Neutrophil (primary cell): ENCODE measurements around the gene EGFR.

Experiments used
- H3K27ac ChIP-seq: fragments of 200-600 bp; sonication (generic); 2 replicates; pipeline ENCODE4 v1.5.1; 2016; ENCODE audit warnings: mild to moderate bottlenecking, moderate library complexity
- H3K27me3 ChIP-seq: fragments of 200-600 bp; sonication (generic); 2 replicates; pipeline ENCODE4 v1.6.0; 2016; ENCODE audit warnings: mild to moderate bottlenecking
- H3K36me3 ChIP-seq: fragments of 200-600 bp; sonication (generic); 2 replicates; pipeline ENCODE4 v1.5.1; 2017
- H3K4me1 ChIP-seq, 2 experiments: fragments of 200-600 bp in 1 of 2; sonication (generic) in 1 of 2; 1 replicate in 1 of 2; 2 replicates in 1 of 2; pipeline versions ENCODE4 v1.5.1 to v1.6.1; 2013 to 2016; ENCODE audit warnings: low read depth in 1 of 2, low read length in 1 of 2, mild to moderate bottlenecking in 1 of 2, moderate library complexity in 1 of 2; ENCODE audit not compliant: control insufficient read depth in 1 of 2, insufficient read depth in 1 of 2
- H3K4me3 ChIP-seq, 2 experiments: fragments of 200-600 bp in 1 of 2; sonication (generic) in 1 of 2; 1 replicate in 1 of 2; 2 replicates in 1 of 2; pipeline ENCODE4 v1.5.1; 2013 to 2016; ENCODE audit warnings: low read depth in 1 of 2, low read length in 1 of 2, mild to moderate bottlenecking in 1 of 2, moderate library complexity in 1 of 2
- H3K9me3 ChIP-seq: fragments of 200-600 bp; sonication (generic); 2 replicates; pipeline ENCODE4 v1.5.1; 2016
- CTCF ChIP-seq: fragments of 200-600 bp; sonication (generic); IDR thresholded peaks from 2 replicates; pipeline ENCODE4 v1.5.1; 2016; ENCODE audit warnings: antibody characterized with exemption

EGFR gene

DNA sequence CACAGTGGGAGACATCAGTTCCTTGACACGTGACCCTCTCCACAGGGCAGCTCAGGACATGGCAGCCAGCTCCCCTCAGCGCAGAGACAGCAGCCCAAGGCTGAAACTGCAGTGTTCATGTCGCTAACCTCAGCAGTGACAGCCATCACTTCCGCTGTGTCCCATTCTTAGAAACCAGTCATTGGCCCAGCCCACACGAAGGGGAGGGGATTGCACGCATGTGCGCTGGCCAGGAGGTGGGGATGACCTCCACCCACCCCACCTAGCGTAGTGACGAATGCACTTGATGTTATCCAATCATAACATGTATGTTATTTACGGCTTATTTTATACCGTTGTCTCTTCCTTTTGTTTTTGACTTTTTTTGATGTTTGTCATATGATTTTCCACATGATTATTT is 36.9 kb upstream of the EGFR start:
- no peak overlapping the region for H3K4me3 ChIP-seq
- no peaks in the 10 kb centered on the region for H3K27me3 ChIP-seq
- no peak overlapping the region for H3K27ac ChIP-seq
- no peak for TF ChIP-seq CTCF
- no peaks in the 10 kb centered on the region for H3K36me3 ChIP-seq
- no peaks in the 10 kb centered on the region for H3K4me1 ChIP-seq
- no peaks in the 10 kb centered on the region for H3K9me3 ChIP-seq

GRCh38 chr7:54985426-54986330 is 33.1 kb upstream of the EGFR start:
- H3K4me1 ChIP-seq: no peaks in the 10 kb centered on the region
- no peak overlapping the region for H3K27ac ChIP-seq
- no peak overlapping the region for H3K4me3 ChIP-seq
- H3K36me3 ChIP-seq: no peaks in the 10 kb centered on the region
- no peaks in the 10 kb centered on the region for H3K9me3 ChIP-seq
- H3K27me3 ChIP-seq: no peaks in the 10 kb centered on the region
- TF ChIP-seq CTCF: no peak

DNA sequence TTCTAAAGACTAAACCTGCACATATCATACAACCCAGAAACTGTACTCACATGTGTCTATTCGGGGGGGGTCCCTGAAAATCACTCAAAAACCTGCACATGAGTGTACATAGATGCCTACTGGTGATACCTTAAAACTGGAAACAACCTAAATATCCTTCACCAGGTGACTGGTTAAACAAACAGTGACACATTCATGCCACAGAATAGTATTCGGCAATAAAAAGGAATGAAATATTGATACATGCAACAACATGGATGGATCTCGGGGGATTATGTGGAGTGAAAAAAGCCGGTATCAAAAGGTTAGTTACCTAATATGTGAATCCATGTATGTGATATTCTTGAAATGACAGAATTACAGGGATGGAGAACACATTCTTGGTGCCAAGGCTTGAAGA is 32.1 kb upstream of the EGFR start:
- H3K4me3 ChIP-seq: no peak overlapping the region
- H3K9me3 ChIP-seq: no peaks in the 10 kb centered on the region
- no peak for TF ChIP-seq CTCF
- H3K36me3 ChIP-seq: no peaks in the 10 kb centered on the region
- H3K27me3 ChIP-seq: no peaks in the 10 kb centered on the region
- no peaks in the 10 kb centered on the region for H3K4me1 ChIP-seq
- H3K27ac ChIP-seq: no peak overlapping the region

DNA sequence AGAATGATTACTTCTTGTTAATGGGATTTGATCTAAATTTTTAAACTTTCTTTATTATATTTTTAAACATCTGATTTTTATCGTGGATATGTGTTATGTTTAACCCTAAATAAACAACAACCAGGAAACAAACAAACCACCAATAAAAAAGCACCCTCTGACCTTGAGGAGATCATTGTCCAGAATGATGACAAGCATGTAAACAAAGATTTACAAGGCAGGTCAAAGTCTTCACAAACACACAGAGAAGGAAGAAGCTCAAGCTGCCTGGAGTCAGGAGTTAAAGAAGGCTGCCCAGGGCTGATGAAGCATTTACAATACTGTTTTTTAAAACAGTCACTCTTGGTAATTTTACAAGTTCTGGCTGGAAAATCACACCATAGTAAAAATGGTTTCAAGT is 31.0 kb upstream of the EGFR start:
- Histone ChIP-seq H3K4me3 (no peak overlapping the region), H3K27ac (no peak overlapping the region), H3K27me3 (no peaks in the 10 kb centered on the region), H3K4me1 (no peaks in the 10 kb centered on the region), H3K9me3 (no peaks in the 10 kb centered on the region), H3K36me3 (no peaks in the 10 kb centered on the region)
- no peak for TF ChIP-seq CTCF

GRCh38 chr7:54988516-54988915 is 30.3 kb upstream of the EGFR start:
- H3K27ac ChIP-seq: no peak overlapping the region
- TF ChIP-seq CTCF: no peak
- H3K4me1 ChIP-seq: no peaks in the 10 kb centered on the region
- H3K4me3 ChIP-seq: no peak overlapping the region
- no peaks in the 10 kb centered on the region for H3K36me3 ChIP-seq
- H3K9me3 ChIP-seq: no peaks in the 10 kb centered on the region
- H3K27me3 ChIP-seq: no peaks in the 10 kb centered on the region
